ENCODE measurements around the gene RAP1GAP2.
"Not testable (repeated sequence)": the region's sequence is repeated elsewhere in the genome, so short reads cannot be mapped to it uniquely, and the experiment has no call there.

RAP1GAP2 gene

DNA sequence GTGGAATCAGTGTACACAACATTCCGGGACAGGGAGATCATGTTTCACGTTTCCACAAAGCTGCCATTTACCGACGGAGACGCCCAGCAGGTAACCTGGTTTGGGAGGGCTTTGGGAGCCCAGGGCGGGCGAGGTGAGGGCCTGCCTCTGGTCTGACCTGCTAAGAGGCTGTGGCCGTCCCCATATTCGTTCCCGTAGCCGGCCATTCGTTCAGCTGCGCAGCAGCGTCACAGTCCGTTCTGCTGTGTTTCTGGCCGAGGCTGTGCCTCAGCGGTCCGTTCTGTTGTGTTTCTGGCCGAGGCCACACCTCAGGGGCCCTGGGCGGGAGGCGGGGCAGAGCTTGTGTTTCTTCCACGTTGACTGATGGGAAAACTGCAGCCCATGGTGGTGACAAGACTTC lies 199.1 kb downstream of the RAP1GAP2 start:
- Histone ChIP-seq H3K4me1 (peaks cover 0 to 6% (median 0%) of the 10 kb centered on the region in 10 experiments; a peak in 2 of 20 replicates), H3K9me3 (replicated peaks in 1 of 11) (no peaks in the 10 kb centered on the region), H3K4me2 (no peak overlapping the region), H4K20me1 (peaks cover 0 to 23% (median 4%) of the 10 kb centered on the region in 11 experiments; a peak in 11 of 22 replicates), H3K27me3 (no peaks in the 10 kb centered on the region), H3K27ac (no peak overlapping the region; a peak in 1 of 22 replicates), H3K4me3 (no peak overlapping the region), H3K36me3 (peaks cover 72 to 100% (median 94%) of the 10 kb centered on the region in 11 experiments), H3K9ac (0 out of 22 replicates have a peak overlapping the region, but pooled peaks of 1 of the 11 experiments have one; percentile 9)
- TF ChIP-seq Cebpa-rat (IDR thresholded peaks at IDR 0.05): no peak

GRCh38 chr17:2995886-2996809 lies 199.9 kb downstream of the RAP1GAP2 start:
- no peaks in the 10 kb centered on the region for H3K9me3 ChIP-seq (replicated peaks in 1 of 11)
- H3K36me3 ChIP-seq: peaks cover 68 to 92% (median 86%) of the 10 kb centered on the region in 11 experiments
- no peaks in the 10 kb centered on the region for H3K27me3 ChIP-seq
- H3K4me2 ChIP-seq: no peak overlapping the region
- peak overlapping the region in 1 of 11 experiments; percentile 9; a peak in 1 of 22 replicates for H3K9ac ChIP-seq
- no peak for TF ChIP-seq Cebpa-rat (IDR thresholded peaks at IDR 0.05)
- no peak overlapping the region; a peak in 1 of 22 replicates for H3K27ac ChIP-seq
- no peak overlapping the region for H3K4me3 ChIP-seq
- peaks cover 0 to 23% (median 4%) of the 10 kb centered on the region in 11 experiments; a peak in 11 of 22 replicates for H4K20me1 ChIP-seq
- H3K4me1 ChIP-seq: peaks cover 0 to 6% (median 0%) of the 10 kb centered on the region in 10 experiments; a peak in 3 of 20 replicates

- TF ChIP-seq Cebpa-rat (IDR thresholded peaks at IDR 0.05): no peak
- Histone ChIP-seq H3K27ac (no peak overlapping the region), H3K36me3 (peaks cover 59 to 83% (median 77%) of the 10 kb centered on the region in 11 experiments), H4K20me1 (peaks cover under 1 to 32% (median 9%) of the 10 kb centered on the region in 11 experiments; a peak in 20 of 22 replicates), H3K4me3 (no peak overlapping the region), H3K27me3 (no peaks in the 10 kb centered on the region), H3K4me2 (no peak overlapping the region), H3K9me3 (replicated peaks in 1 of 11) (no peaks in the 10 kb centered on the region), H3K9ac (no peak overlapping the region), H3K4me1 (peaks cover 7 to 15% (median 9%) of the 10 kb centered on the region in 10 experiments)
Observed at GRCh38 chr17:2996810-2997670, 200.8 kb downstream of the RAP1GAP2 start.

DNA sequence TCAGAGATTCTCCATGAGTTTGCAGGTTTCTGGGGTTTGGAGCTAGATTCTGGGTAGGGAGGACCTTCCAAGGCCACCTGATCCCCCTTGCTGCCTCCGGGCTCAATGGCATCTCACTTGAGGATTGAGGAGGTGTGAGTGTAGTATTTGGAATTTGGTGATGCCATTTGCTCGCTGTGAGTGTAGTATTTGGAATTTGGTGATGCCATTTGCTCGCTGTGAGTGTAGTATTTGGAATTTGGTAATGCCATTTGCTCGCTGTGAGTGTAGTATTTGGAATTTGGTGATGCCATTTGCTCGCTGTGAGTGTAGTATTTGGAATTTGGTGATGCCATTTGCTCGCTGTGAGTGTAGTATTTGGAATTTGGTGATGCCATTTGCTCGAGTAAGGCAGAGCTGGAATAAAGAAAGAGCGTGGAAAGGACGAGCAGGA lies 202.2 kb downstream of the RAP1GAP2 start:
- Histone ChIP-seq H3K36me3 (peaks cover 50 to 69% (median 64%) of the 10 kb centered on the region in 11 experiments), H4K20me1 (peaks cover 13 to 46% (median 23%) of the 10 kb centered on the region in 11 experiments; a peak in 21 of 22 replicates), H3K4me1 (peaks cover 22 to 29% (median 23%) of the 10 kb centered on the region in 10 experiments)
- H3K27ac ChIP-seq; H3K4me2 ChIP-seq; H3K4me3 ChIP-seq; H3K9me3 ChIP-seq (replicated peaks in 1 of 11); H3K9ac ChIP-seq; H3K27me3 ChIP-seq: not testable (repeated sequence)

- H3K9ac ChIP-seq: peak overlapping the region in 8 of 11 experiments; percentile 53 to 74 (median 69); a peak in 14 of 22 replicates
- H3K4me2 ChIP-seq: peak overlapping the region; percentile 91 to 98 (median 95)
- no peaks in the 10 kb centered on the region for H3K9me3 ChIP-seq (replicated peaks in 1 of 11)
- peaks cover 45 to 54% (median 47%) of the 10 kb centered on the region in 10 experiments for H3K4me1 ChIP-seq
- H3K36me3 ChIP-seq: peaks cover 24 to 54% (median 50%) of the 10 kb centered on the region in 11 experiments
- peak overlapping the region in 3 of 10 experiments; percentile 3 to 53 (median 33); a peak in 5 of 20 replicates for H3K4me3 ChIP-seq
- H4K20me1 ChIP-seq: peaks cover 13 to 60% (median 44%) of the 10 kb centered on the region in 11 experiments; a peak in 21 of 22 replicates
- peak overlapping the region in 9 of 11 experiments; percentile 64 to 81 (median 73); a peak in 18 of 22 replicates for H3K27ac ChIP-seq
- TF ChIP-seq Cebpa-rat (IDR thresholded peaks at IDR 0.05): no peak
- no peaks in the 10 kb centered on the region for H3K27me3 ChIP-seq
Observed at GRCh38 chr17:3002538-3003295, 206.5 kb downstream of the RAP1GAP2 start.

DNA sequence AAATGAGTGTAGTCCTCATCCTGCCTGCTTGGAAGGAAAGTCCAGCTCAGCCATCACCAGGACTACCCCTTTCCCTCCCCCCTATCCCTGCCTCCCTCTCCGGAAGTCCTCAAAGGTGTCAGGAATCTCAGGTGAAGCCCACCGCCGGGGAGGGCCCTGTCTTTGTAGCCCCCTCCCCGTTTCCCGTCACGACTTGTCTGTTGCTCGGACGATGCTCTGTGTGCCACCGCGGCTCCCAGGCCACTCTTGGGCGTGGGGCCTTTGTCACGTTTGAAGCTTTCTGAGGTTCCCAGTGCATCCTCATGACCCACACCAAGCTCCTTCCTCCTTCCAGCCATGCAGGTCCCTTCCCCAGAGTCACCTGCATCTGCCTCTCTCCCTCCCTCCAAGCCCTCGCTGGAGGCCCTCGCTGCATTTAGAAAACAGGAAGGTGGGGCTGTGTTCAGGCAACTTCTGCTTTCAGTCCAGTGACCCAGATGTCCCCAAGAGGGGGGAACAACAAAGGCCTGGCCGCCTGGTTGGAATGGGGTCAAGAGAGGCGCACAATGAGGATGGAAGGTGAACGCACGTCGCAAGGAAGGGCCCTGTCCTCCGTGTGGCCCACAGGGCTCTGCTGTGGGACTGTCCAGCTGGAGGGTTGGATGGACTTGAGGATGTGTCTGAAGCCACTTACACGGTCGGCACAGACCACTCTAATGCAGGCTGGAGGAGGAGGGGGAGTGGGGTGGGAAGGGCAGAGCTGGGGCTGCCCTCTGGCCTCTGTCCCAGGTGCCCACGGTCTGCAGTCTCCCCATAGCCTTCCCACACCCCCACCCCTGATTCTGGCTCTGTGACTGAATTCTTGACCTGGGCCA lies 207.3 kb downstream of the RAP1GAP2 start:
- peaks cover 13 to 61% (median 46%) of the 10 kb centered on the region in 11 experiments; a peak in 21 of 22 replicates for H4K20me1 ChIP-seq
- peak overlapping the region in 9 of 10 experiments; percentile 9 to 60 (median 37); a peak in 14 of 20 replicates for H3K4me3 ChIP-seq
- no peaks in the 10 kb centered on the region for H3K9me3 ChIP-seq (replicated peaks in 1 of 11)
- H3K4me1 ChIP-seq: peaks cover 45 to 54% (median 48%) of the 10 kb centered on the region in 10 experiments
- H3K27me3 ChIP-seq: no peaks in the 10 kb centered on the region
- peaks cover 25 to 54% (median 50%) of the 10 kb centered on the region in 11 experiments for H3K36me3 ChIP-seq
- peak overlapping the region; percentile 1 to 81 (median 70); a peak in 20 of 22 replicates for H3K27ac ChIP-seq
- no peak for TF ChIP-seq Cebpa-rat (IDR thresholded peaks at IDR 0.05)
- peak overlapping the region; percentile 37 to 74 (median 66); a peak in 20 of 22 replicates for H3K9ac ChIP-seq
- H3K4me2 ChIP-seq: peak overlapping the region; percentile 91 to 98 (median 95)

DNA sequence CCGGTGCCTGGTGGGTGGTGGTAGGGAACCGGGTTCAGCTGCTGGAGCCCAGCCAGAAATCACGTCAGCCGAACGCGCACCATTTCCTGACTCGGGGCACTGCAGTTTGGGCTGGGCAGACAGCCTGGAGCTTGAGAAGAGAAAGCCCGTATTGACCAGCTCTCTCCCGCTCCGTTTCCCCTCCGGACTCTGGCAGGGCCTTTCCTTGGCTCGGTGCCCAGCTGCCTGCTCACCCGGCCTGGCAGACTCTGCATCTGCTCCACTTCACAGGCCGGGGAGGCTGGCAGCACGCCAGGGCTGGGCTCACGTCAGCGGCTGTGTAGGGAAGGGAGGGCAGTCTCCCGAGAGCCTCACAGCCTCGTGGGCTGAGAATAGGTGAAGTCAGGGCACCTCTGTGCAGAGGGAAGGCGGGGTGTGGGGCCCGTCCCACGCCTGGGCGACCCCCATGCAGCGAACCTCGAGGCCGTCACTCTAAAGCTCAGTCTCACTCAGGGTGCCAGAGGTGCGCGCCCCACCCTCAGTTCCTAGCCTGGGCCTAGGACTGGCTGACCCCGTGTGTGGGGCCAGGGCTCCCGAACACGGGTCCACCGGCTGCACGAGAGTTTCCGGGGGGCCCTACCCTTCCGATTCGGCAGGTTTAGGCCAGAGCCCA lies 208.0 kb downstream of the RAP1GAP2 start:
- peaks cover 45 to 59% (median 48%) of the 10 kb centered on the region in 10 experiments for H3K4me1 ChIP-seq
- H3K4me3 ChIP-seq: peak overlapping the region; percentile 9 to 60 (median 36); a peak in 18 of 20 replicates
- H3K27ac ChIP-seq: peak overlapping the region; percentile 1 to 81 (median 70); a peak in 21 of 22 replicates
- H3K27me3 ChIP-seq: no peaks in the 10 kb centered on the region
- no peak for TF ChIP-seq Cebpa-rat (IDR thresholded peaks at IDR 0.05)
- no peaks in the 10 kb centered on the region for H3K9me3 ChIP-seq (replicated peaks in 1 of 11)
- peak overlapping the region; percentile 53 to 74 (median 66); a peak in 21 of 22 replicates for H3K9ac ChIP-seq
- peaks cover 26 to 54% (median 50%) of the 10 kb centered on the region in 11 experiments for H3K36me3 ChIP-seq
- H4K20me1 ChIP-seq: peaks cover 13 to 63% (median 46%) of the 10 kb centered on the region in 11 experiments; a peak in 21 of 22 replicates
- H3K4me2 ChIP-seq: peak overlapping the region; percentile 91 to 98 (median 95)

All from BLaER1 treated with 17β-estradiol and CSF1 and Interleukin-3, amounts not matched to agents 10 nM and 100 nM (cell line).